ENCODE results near the gene CTSC.

CTSC gene

DNA sequence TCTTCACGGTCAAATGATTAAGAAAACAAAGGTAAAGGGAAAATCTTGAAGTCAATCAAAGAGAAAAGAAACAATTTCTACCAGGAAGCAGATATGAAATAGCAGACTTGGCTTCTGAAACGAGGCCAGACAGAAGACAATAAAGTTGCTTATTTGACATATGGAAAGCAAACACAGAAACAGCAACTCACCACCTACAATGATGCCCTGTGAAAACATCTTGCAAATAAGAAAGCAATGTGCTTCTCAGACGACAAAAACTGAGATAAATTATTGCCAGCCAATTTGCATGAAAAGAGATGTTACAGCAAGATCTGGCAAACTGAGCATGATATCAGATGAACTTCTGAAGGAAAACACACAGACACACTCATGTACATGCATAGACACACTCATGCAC is 45.9 kb upstream of the CTSC start:
- Histone ChIP-seq H3F3A (ENCODE audit: insufficient read depth) (no peaks in the 10 kb centered on the region), H3K79me2 (ENCODE audit: insufficient read depth, low read length) (no peaks in the 10 kb centered on the region), H3K27me3 (ENCODE audit: low read length) (no peaks in the 10 kb centered on the region), H3K4me3 (ENCODE audit: insufficient read depth, low read length, poor library complexity, severe bottlenecking) (no peak overlapping the region), H3K36me3 (ENCODE audit: low read length) (no peaks in the 10 kb centered on the region), H3K9ac (ENCODE audit: low read length) (no peak overlapping the region), H3K4me2 (ENCODE audit: low read depth, low read length, poor library complexity, severe bottlenecking) (no peak overlapping the region), H2AFZ (ENCODE audit: low read depth, low read length, severe bottlenecking) (no peak overlapping the region), H4K20me1 (ENCODE audit: low read depth, low read length) (no peaks in the 10 kb centered on the region), H3K27ac (ENCODE audit: low read depth, low read length) (no peak overlapping the region), H3K9me2 (replicated peaks; ENCODE audit: insufficient read depth, low read length) (no peaks in the 10 kb centered on the region), H3K9me3 (ENCODE audit: insufficient read depth, low read length) (no peaks in the 10 kb centered on the region)
- TF ChIP-seq EZH2phosphoT487 (conservative IDR thresholded peaks at IDR 0.05; ENCODE audit: low read length): no peak
- TF ChIP-seq, protein P1, sequence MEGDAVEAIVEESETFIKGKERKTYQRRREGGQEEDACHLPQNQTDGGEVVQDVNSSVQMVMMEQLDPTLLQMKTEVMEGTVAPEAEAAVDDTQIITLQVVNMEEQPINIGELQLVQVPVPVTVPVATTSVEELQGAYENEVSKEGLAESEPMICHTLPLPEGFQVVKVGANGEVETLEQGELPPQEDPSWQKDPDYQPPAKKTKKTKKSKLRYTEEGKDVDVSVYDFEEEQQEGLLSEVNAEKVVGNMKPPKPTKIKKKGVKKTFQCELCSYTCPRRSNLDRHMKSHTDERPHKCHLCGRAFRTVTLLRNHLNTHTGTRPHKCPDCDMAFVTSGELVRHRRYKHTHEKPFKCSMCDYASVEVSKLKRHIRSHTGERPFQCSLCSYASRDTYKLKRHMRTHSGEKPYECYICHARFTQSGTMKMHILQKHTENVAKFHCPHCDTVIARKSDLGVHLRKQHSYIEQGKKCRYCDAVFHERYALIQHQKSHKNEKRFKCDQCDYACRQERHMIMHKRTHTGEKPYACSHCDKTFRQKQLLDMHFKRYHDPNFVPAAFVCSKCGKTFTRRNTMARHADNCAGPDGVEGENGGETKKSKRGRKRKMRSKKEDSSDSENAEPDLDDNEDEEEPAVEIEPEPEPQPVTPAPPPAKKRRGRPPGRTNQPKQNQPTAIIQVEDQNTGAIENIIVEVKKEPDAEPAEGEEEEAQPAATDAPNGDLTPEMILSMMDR (IDR thresholded peaks at IDR 0.05; ENCODE audit: insufficient read depth, low read length, poor library complexity, severe bottlenecking): no peak

DNA sequence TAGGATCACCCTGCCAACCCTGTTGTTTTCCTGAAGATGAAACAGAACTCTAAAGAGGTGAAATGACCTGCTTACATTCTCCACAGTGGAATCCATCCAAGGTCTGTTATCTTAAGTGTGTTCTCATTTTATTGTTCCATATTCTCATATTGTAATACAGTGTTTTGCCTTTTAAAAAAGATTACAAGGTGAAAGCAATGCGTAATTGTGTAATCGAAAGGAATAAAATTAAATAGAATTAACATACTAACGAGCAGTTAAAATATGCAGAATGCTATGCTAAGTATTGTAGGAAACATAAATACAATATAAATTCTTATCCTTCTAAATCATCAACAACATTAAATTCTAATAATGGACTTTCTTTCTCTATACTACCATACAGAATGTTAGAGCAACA is 41.6 kb upstream of the CTSC start:
- Histone ChIP-seq H3K27ac (ENCODE audit: low read depth, low read length) (no peak overlapping the region), H3K4me3 (ENCODE audit: insufficient read depth, low read length, poor library complexity, severe bottlenecking) (no peak overlapping the region), H4K20me1 (ENCODE audit: low read depth, low read length) (no peaks in the 10 kb centered on the region), H3K9me3 (ENCODE audit: insufficient read depth, low read length) (no peaks in the 10 kb centered on the region), H3K4me2 (ENCODE audit: low read depth, low read length, poor library complexity, severe bottlenecking) (no peak overlapping the region), H3K9me2 (replicated peaks; ENCODE audit: insufficient read depth, low read length) (no peaks in the 10 kb centered on the region), H3K27me3 (ENCODE audit: low read length) (no peaks in the 10 kb centered on the region), H2AFZ (ENCODE audit: low read depth, low read length, severe bottlenecking) (no peak overlapping the region), H3K9ac (ENCODE audit: low read length) (no peak overlapping the region), H3F3A (ENCODE audit: insufficient read depth) (no peaks in the 10 kb centered on the region), H3K36me3 (ENCODE audit: low read length) (no peaks in the 10 kb centered on the region), H3K79me2 (ENCODE audit: insufficient read depth, low read length) (no peaks in the 10 kb centered on the region)
- no peak for TF ChIP-seq EZH2phosphoT487 (conservative IDR thresholded peaks at IDR 0.05; ENCODE audit: low read length)
- TF ChIP-seq, protein P1 (IDR thresholded peaks at IDR 0.05; ENCODE audit: insufficient read depth, low read length, poor library complexity, severe bottlenecking): no peak

- Histone ChIP-seq H3K9me2 (replicated peaks; ENCODE audit: insufficient read depth, low read length) (no peaks in the 10 kb centered on the region), H3F3A (ENCODE audit: insufficient read depth) (no peaks in the 10 kb centered on the region), H3K79me2 (ENCODE audit: insufficient read depth, low read length) (no peaks in the 10 kb centered on the region), H3K27me3 (ENCODE audit: low read length) (no peaks in the 10 kb centered on the region), H3K4me3 (ENCODE audit: insufficient read depth, low read length, poor library complexity, severe bottlenecking) (no peak overlapping the region), H3K4me2 (ENCODE audit: low read depth, low read length, poor library complexity, severe bottlenecking) (no peak overlapping the region), H3K27ac (ENCODE audit: low read depth, low read length) (no peak overlapping the region), H2AFZ (ENCODE audit: low read depth, low read length, severe bottlenecking) (no peak overlapping the region), H4K20me1 (ENCODE audit: low read depth, low read length) (no peaks in the 10 kb centered on the region), H3K36me3 (ENCODE audit: low read length) (no peaks in the 10 kb centered on the region), H3K9me3 (ENCODE audit: insufficient read depth, low read length) (no peaks in the 10 kb centered on the region), H3K9ac (ENCODE audit: low read length) (no peak overlapping the region)
- TF ChIP-seq EZH2phosphoT487 (conservative IDR thresholded peaks at IDR 0.05; ENCODE audit: low read length): no peak
- TF ChIP-seq, protein P1 (IDR thresholded peaks at IDR 0.05; ENCODE audit: insufficient read depth, low read length, poor library complexity, severe bottlenecking): no peak
Measured at GRCh38 chr11:88378422-88379066, 41.0 kb upstream of the CTSC start.
